ENCODE measurements around the gene PFKFB4.

DNA sequence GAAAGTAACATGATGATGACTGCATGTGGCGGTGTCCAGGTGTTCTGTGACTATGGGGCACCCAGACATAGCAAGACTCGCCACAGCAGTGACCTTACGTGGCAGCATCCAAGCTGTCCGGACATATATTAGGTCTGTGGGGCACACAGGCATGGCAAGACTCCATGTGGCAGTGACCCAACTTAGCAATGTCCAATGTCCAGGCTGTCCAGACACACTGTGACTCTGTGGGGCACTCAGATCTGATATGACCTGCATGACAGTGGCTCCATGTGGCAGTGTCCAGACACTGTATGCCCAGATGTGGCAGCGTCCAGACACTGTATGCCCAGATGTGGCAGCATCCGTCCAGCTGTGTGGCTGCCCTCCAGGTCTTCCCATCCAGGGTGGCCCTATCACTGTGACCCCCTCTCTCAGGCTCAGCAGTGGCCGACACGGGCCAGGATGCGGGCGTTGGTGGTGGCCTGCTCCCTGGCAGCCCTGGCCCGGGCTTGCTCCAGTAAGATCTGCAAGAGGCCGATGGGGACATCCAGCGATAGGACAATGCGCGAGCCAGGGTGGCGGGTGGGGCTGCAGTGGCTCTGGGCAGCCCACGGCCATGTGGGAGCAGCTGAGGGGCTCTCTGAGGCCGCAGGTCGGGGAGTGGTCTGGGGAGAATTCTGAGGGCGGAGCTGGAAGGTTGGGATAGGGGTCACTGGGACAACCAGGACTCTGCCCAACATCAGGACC is 5.9 kb upstream of the PFKFB4 start:
- TF ChIP-seq EZH2 (IDR thresholded peaks at IDR 0.05; ENCODE audit: borderline replicate concordance), result no peak
- TF ChIP-seq, protein P1, sequence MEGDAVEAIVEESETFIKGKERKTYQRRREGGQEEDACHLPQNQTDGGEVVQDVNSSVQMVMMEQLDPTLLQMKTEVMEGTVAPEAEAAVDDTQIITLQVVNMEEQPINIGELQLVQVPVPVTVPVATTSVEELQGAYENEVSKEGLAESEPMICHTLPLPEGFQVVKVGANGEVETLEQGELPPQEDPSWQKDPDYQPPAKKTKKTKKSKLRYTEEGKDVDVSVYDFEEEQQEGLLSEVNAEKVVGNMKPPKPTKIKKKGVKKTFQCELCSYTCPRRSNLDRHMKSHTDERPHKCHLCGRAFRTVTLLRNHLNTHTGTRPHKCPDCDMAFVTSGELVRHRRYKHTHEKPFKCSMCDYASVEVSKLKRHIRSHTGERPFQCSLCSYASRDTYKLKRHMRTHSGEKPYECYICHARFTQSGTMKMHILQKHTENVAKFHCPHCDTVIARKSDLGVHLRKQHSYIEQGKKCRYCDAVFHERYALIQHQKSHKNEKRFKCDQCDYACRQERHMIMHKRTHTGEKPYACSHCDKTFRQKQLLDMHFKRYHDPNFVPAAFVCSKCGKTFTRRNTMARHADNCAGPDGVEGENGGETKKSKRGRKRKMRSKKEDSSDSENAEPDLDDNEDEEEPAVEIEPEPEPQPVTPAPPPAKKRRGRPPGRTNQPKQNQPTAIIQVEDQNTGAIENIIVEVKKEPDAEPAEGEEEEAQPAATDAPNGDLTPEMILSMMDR (IDR thresholded peaks at IDR 0.05; ENCODE audit: poor library complexity), result no peak

All from hepatocyte (in vitro differentiated cells).